PFSK-1 (cell line): Measurements from ENCODE around the gene ZNF737.

ENCODE experiments used
- POLR2AphosphoS5 ChIP-seq: IDR thresholded peaks from 2 replicates; pipeline ENCODE4 v1.6.1; 2012; ENCODE audit warnings: low read depth, mild to moderate bottlenecking, control low read depth, low read length, moderate library complexity
- REST ChIP-seq, 2 experiments: IDR thresholded peaks; 2 replicates each; pipeline versions ENCODE4 v1.6.1 to v1.8.0; 2011 to 2012; ENCODE audit warnings: low read depth in 2 of 2, low read length in 2 of 2, control low read depth in 1 of 2, inconsistent platforms in 1 of 2, mild to moderate bottlenecking in 1 of 2, moderate library complexity in 1 of 2; ENCODE audit not compliant: insufficient read depth in 1 of 2
- SIN3A ChIP-seq: IDR thresholded peaks from 2 replicates; pipeline ENCODE4 v1.6.1; 2012; ENCODE audit warnings: mild to moderate bottlenecking, low read length, moderate library complexity, borderline replicate concordance; ENCODE audit not compliant: insufficient read depth
- TAF1 ChIP-seq: IDR thresholded peaks from 2 replicates; pipeline ENCODE4 v1.6.1; 2012; ENCODE audit warnings: low read length, control low read depth, borderline replicate concordance; ENCODE audit not compliant: insufficient read depth

- no peak for TF ChIP-seq POLR2AphosphoS5
- no peak for TF ChIP-seq SIN3A
- no peak for TF ChIP-seq TAF1
- no peak for TF ChIP-seq REST (IDR thresholded peaks at IDR 0.05; ENCODE audit: insufficient read depth in 1 of 2, low read depth in 2 of 2, low read length in 2 of 2)
Measured at GRCh38 chr19:20513189-20513904, 52.2 kb downstream of the ZNF737 start.
